Esophagus muscularis mucosa (tissue), 4 donors: Measurements from ENCODE around the gene DYNC2H1. TPM values are rescaled to one million over a fixed set of nuclear protein-coding genes. Genes with fewer than 3 reads are reported as not detected.

Experiments
- DNase-seq: peaks from one replicate; pipeline ENCODE4 v3.0.0-alpha.2; 2017; ENCODE audit errors: extremely low spot score
- H3K27ac ChIP-seq, 4 donors: fragments of 200-600 bp; sonication (generic); replicated peaks in 1 of 4; 1 replicate in 3 of 4; 2 replicates in 1 of 4; pipeline ENCODE4 v1.5.1; 2016 to 2019; ENCODE audit warnings: mild to moderate bottlenecking in 1 of 4
- H3K27me3 ChIP-seq, 4 donors: fragments of 200-600 bp; sonication (generic); one replicate each; pipeline versions ENCODE4 v1.5.1 to v1.6.0; 2016 to 2019
- H3K36me3 ChIP-seq, 4 donors: fragments of 200-600 bp; sonication (generic); one replicate each; pipeline ENCODE4 v1.5.1; 2016 to 2019
- H3K4me1 ChIP-seq, 4 donors: fragments of 200-600 bp; sonication (generic); one replicate each; pipeline ENCODE4 v1.5.1; 2016 to 2019
- H3K4me3 ChIP-seq, 4 donors: fragments of 200-600 bp; sonication (generic); 1 replicate in 2 of 4; 2 replicates in 2 of 4; pipeline ENCODE4 v1.5.1; 2016 to 2019; ENCODE audit warnings: mild to moderate bottlenecking in 4 of 4, moderate library complexity in 1 of 4
- H3K9me3 ChIP-seq, 4 donors: fragments of 200-600 bp; sonication (generic); 1 replicate in 3 of 4; 2 replicates in 1 of 4; pipeline ENCODE4 v1.5.1; 2016 to 2019
- EP300 ChIP-seq: sonication (generic); formaldehyde crosslinking; IDR thresholded peaks from one replicate; pipeline ENCODE4 v1.6.1; 2017; ENCODE audit warnings: antibody characterized with exemption
- POLR2A ChIP-seq: fragments of 450-650 bp; IDR thresholded peaks from one replicate; pipeline ENCODE4 v1.6.1; 2017; ENCODE audit warnings: antibody characterized with exemption, moderate library complexity, mild to moderate bottlenecking, low read depth
- POLR2AphosphoS5 ChIP-seq, 2 donors: sonication (generic); formaldehyde crosslinking; IDR thresholded peaks; one replicate each; pipeline ENCODE4 v1.6.1; 2017; ENCODE audit warnings: antibody characterized with exemption in 2 of 2
- WGBS: methylation state at CpG from one replicate; pipeline ENCODE4 v1.1.5; 2018; 5-methylcytosine and 5-hydroxymethylcytosine counted together
- intact Hi-C: fragments of 100-400 bp; cut with DNase I; formaldehyde crosslinking; loops from one replicate; pipeline ENCODE4 v1.15.1; 2023
- total RNA-seq, 4 donors: library from RNA; depleted of rRNA; stranded (reverse); fragments of >200 nt; gene quantifications; one replicate each; pipeline versions ENCODE4 v1.1.0 to v1.2.1, GENCODE V29; 2016
- TF ChIP-seq, protein P1 (sequence below), 3 experiments: fragments of 200-600 bp in 2 of 3; fragments of 450-650 bp in 1 of 3; sonication (generic) in 2 of 3; IDR thresholded peaks; one replicate each; pipeline ENCODE4 v1.5.1; 2017 to 2019; ENCODE audit warnings: antibody characterized with exemption in 3 of 3, mild to moderate bottlenecking in 2 of 3, moderate library complexity in 1 of 3

DYNC2H1 gene
- total RNA-seq, 4 donors from 2014 or later, result 9.2 to 14.5 (median 12.5) TPM

DNA sequence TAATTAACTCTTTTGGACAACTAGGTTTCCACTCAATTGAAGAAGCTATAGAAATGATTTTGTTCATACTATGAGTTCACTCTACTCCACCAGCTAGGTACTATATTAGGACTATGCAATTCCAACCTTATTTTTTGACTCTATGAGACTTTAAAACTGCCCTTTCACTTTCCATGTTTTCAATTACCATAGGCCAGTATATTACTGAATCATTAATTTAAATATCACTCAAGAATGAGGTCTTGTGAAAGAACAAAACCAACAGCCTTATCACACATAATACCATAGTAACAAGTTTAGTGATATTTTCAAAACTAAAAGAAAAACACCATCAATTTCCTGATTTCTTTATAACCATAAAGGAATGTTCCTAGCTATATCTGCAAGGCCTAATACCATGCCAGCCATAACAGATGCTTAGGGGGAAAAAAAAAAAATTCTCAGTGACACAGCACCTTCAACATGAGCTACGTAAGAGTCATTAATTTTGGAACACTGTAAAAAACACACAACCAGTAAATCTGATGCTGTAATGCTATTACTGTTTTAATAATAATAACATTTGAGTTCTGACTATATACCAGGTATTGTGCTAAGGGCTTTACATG is 23.4 kb upstream of the DYNC2H1 start:
- Histone ChIP-seq H3K9me3 (no peaks in the 10 kb centered on the region), H3K27me3 (no peaks in the 10 kb centered on the region), H3K27ac (no peak overlapping the region), H3K36me3 (peaks cover 3 to 31% (median 6%) of the 10 kb centered on the region in 4 donors), H3K4me1 (peaks cover 11 to 21% (median 15%) of the 10 kb centered on the region in 4 donors), H3K4me3 (no peak overlapping the region)
- TF ChIP-seq, protein P1, sequence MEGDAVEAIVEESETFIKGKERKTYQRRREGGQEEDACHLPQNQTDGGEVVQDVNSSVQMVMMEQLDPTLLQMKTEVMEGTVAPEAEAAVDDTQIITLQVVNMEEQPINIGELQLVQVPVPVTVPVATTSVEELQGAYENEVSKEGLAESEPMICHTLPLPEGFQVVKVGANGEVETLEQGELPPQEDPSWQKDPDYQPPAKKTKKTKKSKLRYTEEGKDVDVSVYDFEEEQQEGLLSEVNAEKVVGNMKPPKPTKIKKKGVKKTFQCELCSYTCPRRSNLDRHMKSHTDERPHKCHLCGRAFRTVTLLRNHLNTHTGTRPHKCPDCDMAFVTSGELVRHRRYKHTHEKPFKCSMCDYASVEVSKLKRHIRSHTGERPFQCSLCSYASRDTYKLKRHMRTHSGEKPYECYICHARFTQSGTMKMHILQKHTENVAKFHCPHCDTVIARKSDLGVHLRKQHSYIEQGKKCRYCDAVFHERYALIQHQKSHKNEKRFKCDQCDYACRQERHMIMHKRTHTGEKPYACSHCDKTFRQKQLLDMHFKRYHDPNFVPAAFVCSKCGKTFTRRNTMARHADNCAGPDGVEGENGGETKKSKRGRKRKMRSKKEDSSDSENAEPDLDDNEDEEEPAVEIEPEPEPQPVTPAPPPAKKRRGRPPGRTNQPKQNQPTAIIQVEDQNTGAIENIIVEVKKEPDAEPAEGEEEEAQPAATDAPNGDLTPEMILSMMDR (IDR thresholded peaks at IDR 0.05), result no peak
- TF ChIP-seq POLR2A (no peak), POLR2AphosphoS5 (IDR thresholded peaks at IDR 0.05) (no peak)
- intact Hi-C loops, result no loop called here
- WGBS, result 86% methylated on average over 1 of the region's 1 CpG
- DNase-seq, result no peak

DNA sequence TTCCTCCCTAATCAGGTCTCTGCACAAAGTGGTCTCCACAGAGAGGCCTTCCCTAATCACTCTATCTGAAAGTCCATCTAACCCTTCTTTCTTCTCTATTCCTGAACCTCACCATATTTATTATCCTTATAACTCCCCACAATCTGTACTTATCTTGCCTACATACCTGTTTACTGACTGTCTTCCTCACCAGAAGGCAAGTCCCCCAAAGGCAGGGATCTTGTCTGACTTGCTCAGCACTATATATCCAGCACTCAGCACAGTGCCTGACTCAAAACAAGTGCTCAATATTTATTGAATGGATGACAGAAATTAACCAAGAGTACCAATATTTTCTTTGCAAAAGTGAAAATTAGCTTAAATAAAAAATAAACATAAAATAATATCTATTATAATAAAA is 22.8 kb upstream of the DYNC2H1 start:
- Histone ChIP-seq H3K27me3 (no peaks in the 10 kb centered on the region), H3K4me1 (peaks cover 15 to 27% (median 20%) of the 10 kb centered on the region in 4 donors), H3K9me3 (no peaks in the 10 kb centered on the region), H3K4me3 (no peak overlapping the region), H3K36me3 (peaks cover 3 to 30% (median 4%) of the 10 kb centered on the region in 4 donors), H3K27ac (no peak overlapping the region)
- intact Hi-C loops, result no loop called here
- TF ChIP-seq EP300 (no peak), POLR2A (no peak), POLR2AphosphoS5 (IDR thresholded peaks at IDR 0.05) (no peak)
- TF ChIP-seq, protein P1 (IDR thresholded peaks at IDR 0.05), result no peak
- no peak for DNase-seq

- Histone ChIP-seq H3K27me3 (peaks cover 0 to 15% (median 0%) of the 10 kb centered on the region in 4 donors), H3K4me3 (peak overlapping the region; percentile 85 to 97 (median 92)), H3K9me3 (no peaks in the 10 kb centered on the region), H3K27ac (peak overlapping the region; percentile 87 to 93 (median 90)), H3K4me1 (peaks cover 19 to 31% (median 23%) of the 10 kb centered on the region in 4 donors), H3K36me3 (peaks cover 0 to 9% (median 0%) of the 10 kb centered on the region in 4 donors)
- WGBS, result under 1% methylated on average over 24 of the region's 26 CpGs
- intact Hi-C loops, result no loop called here
- TF ChIP-seq POLR2AphosphoS5 (IDR thresholded peaks at IDR 0.05) (no peak), EP300 (no peak), POLR2A (no peak)
- TF ChIP-seq, protein P1 (IDR thresholded peaks at IDR 0.05), result no peak
- no peak for DNase-seq
These were observed 18.0 kb upstream of the DYNC2H1 start for GRCh38 chr11:103091064-103091800.

DNA sequence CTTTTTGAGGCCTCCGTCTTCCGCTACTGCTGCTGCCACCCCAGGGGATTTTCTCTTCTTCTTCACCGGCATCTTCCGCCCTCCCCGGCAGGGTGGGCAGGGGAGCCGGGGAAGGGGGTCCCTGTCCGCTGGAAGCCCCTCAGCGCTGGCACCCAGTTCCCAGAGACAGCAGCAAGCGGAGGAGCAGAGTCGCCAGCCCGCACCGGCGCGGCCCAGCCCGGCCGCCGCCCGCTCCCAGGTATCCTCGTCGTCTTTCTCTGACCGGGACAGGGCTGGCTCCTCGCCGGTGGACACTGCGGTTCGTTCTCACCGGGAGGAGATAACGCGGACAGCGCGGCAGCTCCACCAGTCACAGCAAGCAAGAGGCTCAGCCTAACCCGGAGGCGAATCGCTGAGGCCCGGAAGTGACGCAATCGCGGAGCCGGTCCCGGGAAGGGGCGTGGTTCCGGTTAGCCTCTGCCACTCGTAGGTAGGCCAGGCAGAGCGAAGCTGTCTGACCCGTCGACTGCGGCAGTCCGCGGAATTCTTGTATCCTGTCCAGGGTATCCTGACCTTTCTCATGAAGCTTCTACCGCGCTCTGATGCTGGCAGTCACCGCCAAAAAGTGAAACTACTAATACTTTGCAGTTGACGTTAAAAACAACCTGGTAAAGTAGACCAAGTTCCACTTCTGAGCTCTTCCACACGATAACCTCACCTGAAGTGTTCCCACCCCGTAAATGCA is 17.3 kb upstream of the DYNC2H1 start, which contains the start of gene DCUN1D5:
Gene DCUN1D5 (minus strand): TSS at position 360 of the 724 bp plus-strand sequence. CDS start 288 bp downstream, at position 72.
- Histone ChIP-seq H3K27me3 (peaks cover 0 to 18% (median 0%) of the 10 kb centered on the region in 4 donors), H3K9me3 (no peaks in the 10 kb centered on the region), H3K27ac (peak within 1 kb of the TSS; percentile 87 to 93 (median 90)), H3K4me1 (peaks cover 19 to 31% (median 23%) of the 10 kb centered on the region in 4 donors), H3K4me3 (peak within 1 kb of the TSS; percentile 85 to 97 (median 92)), H3K36me3 (peaks cover 0 to 9% (median 0%) of the 10 kb centered on the region in 4 donors)
- DNase-seq, result peak; percentile 99
- intact Hi-C loops, result no loop called here
- WGBS, result 0% methylated on average over 4 of the region's 54 CpGs
- TF ChIP-seq POLR2AphosphoS5 (IDR thresholded peaks at IDR 0.05) (peak; percentile 91 to 95), POLR2A (no peak)

GRCh38 chr11:103097279-103097678 is 11.9 kb upstream of the DYNC2H1 start:
- Histone ChIP-seq H3K27me3 (peaks cover 0 to 46% (median 0%) of the 10 kb centered on the region in 4 donors), H3K4me1 (peaks cover 3 to 4% (median 3%) of the 10 kb centered on the region in 4 donors), H3K9me3 (no peaks in the 10 kb centered on the region), H3K4me3 (no peak overlapping the region), H3K36me3 (no peaks in the 10 kb centered on the region), H3K27ac (no peak overlapping the region)
- TF ChIP-seq, protein P1 (IDR thresholded peaks at IDR 0.05), result no peak
- TF ChIP-seq POLR2AphosphoS5 (IDR thresholded peaks at IDR 0.05) (no peak), EP300 (no peak), POLR2A (no peak)
- DNase-seq, result no peak
- intact Hi-C loops, result no loop called here
